ENCODE results near the gene SDK2. TPM values are rescaled to one million over a fixed set of nuclear protein-coding genes. Genes with fewer than 3 reads are reported as not detected.

Gene SDK2
- total and polyA plus RNA-seq, 2 of the 4 experiments (the other 2 are of a cell fraction) = under 0.01 to 0.03 TPM

DNA sequence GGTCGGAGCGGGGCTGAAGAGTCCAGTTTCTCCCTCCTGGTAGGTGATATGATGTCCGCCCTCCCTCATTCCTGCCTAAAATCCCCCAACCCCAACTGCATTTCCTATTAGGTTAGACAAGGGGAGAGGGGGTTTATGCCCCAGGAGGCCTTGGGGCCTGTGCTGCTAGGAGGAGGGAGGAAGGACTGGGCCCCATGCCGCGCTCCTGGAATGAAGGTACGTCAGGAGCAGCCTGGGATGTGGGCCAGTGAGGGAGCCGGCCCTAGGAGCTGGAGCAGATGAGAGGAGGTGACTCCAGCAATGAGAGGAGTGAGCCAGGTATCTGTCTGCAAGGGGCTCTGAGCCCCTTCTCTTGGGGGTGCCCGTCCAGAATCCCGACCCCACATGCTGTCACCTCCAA is 285.6 kb downstream of the SDK2 start:
- TF ChIP-seq FOS (IDR thresholded peaks at IDR 0.05; ENCODE audit: low read depth, low read length) (no peak), RAD21 (IDR thresholded peaks at IDR 0.05; ENCODE audit: low read length) (no peak), BHLHE40 (IDR thresholded peaks at IDR 0.05; ENCODE audit: low read depth, low read length) (no peak), MAFK (IDR thresholded peaks at IDR 0.05; ENCODE audit: low read depth, low read length) (no peak), CHD1 (IDR thresholded peaks at IDR 0.05; ENCODE audit: low read depth, low read length) (no peak), MAZ (IDR thresholded peaks at IDR 0.05; ENCODE audit: borderline replicate concordance, low read depth, low read length) (no peak), RCOR1 (IDR thresholded peaks at IDR 0.05; ENCODE audit: insufficient replicate concordance, low read length) (no peak), NFE2L2 (IDR thresholded peaks at IDR 0.05; ENCODE audit: low read depth, low read length) (no peak), POLR2A (IDR thresholded peaks at IDR 0.05; ENCODE audit: low read depth, low read length) (no peak), RFX5 (IDR thresholded peaks at IDR 0.05; ENCODE audit: low read depth, low read length) (no peak), MXI1 (IDR thresholded peaks at IDR 0.05; ENCODE audit: borderline replicate concordance, low read depth, low read length) (no peak), SMC3 (IDR thresholded peaks at IDR 0.05; ENCODE audit: low read depth, low read length) (no peak), CEBPB (IDR thresholded peaks at IDR 0.05; ENCODE audit: low read depth, low read length) (no peak)
- TF ChIP-seq, protein P1, sequence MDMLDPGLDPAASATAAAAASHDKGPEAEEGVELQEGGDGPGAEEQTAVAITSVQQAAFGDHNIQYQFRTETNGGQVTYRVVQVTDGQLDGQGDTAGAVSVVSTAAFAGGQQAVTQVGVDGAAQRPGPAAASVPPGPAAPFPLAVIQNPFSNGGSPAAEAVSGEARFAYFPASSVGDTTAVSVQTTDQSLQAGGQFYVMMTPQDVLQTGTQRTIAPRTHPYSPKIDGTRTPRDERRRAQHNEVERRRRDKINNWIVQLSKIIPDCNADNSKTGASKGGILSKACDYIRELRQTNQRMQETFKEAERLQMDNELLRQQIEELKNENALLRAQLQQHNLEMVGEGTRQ (IDR thresholded peaks at IDR 0.05; ENCODE audit: low read depth, low read length) = no peak
- TF ChIP-seq, protein P2, sequence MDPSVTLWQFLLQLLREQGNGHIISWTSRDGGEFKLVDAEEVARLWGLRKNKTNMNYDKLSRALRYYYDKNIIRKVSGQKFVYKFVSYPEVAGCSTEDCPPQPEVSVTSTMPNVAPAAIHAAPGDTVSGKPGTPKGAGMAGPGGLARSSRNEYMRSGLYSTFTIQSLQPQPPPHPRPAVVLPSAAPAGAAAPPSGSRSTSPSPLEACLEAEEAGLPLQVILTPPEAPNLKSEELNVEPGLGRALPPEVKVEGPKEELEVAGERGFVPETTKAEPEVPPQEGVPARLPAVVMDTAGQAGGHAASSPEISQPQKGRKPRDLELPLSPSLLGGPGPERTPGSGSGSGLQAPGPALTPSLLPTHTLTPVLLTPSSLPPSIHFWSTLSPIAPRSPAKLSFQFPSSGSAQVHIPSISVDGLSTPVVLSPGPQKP (IDR thresholded peaks at IDR 0.05; ENCODE audit: borderline replicate concordance, low read depth, low read length) = no peak
- TF ChIP-seq, protein P3, sequence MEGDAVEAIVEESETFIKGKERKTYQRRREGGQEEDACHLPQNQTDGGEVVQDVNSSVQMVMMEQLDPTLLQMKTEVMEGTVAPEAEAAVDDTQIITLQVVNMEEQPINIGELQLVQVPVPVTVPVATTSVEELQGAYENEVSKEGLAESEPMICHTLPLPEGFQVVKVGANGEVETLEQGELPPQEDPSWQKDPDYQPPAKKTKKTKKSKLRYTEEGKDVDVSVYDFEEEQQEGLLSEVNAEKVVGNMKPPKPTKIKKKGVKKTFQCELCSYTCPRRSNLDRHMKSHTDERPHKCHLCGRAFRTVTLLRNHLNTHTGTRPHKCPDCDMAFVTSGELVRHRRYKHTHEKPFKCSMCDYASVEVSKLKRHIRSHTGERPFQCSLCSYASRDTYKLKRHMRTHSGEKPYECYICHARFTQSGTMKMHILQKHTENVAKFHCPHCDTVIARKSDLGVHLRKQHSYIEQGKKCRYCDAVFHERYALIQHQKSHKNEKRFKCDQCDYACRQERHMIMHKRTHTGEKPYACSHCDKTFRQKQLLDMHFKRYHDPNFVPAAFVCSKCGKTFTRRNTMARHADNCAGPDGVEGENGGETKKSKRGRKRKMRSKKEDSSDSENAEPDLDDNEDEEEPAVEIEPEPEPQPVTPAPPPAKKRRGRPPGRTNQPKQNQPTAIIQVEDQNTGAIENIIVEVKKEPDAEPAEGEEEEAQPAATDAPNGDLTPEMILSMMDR (conservative IDR thresholded peaks at IDR 0.05; ENCODE audit: low read depth, low read length) = no peak
- Histone ChIP-seq H2BK15ac (ENCODE audit: low read depth, low read length) (no peak overlapping the region), H3K56ac (ENCODE audit: extremely low read depth, insufficient read depth, low read length) (no peak overlapping the region), H2BK120ac (ENCODE audit: low read depth, low read length) (no peak overlapping the region), H4K20me1 (ENCODE audit: insufficient read depth, low read length) (no peaks in the 10 kb centered on the region; the same call in 1 of the 2 replicates), H4K5ac (ENCODE audit: low read depth, low read length) (no peak overlapping the region), H2AFZ (replicated peaks; ENCODE audit: low read length, poor library complexity) (no peak overlapping the region), H3K4ac (ENCODE audit: low read depth, low read length) (no peak overlapping the region), H4K8ac (ENCODE audit: low read depth in 2 of 2, low read length in 2 of 2) (no peak overlapping the region), H3K18ac (ENCODE audit: low read depth, low read length) (no peak overlapping the region), H3K79me1 (ENCODE audit: low read depth in 1 of 2, low read length in 2 of 2) (no peaks in the 10 kb centered on the region), H3K36me3 (ENCODE audit: control insufficient read depth, insufficient read depth, low read length) (no peaks in the 10 kb centered on the region), H3K27ac (ENCODE audit: insufficient read depth, low read length) (no peak overlapping the region), H4K91ac (ENCODE audit: insufficient read depth, low read depth, low read length) (no peak overlapping the region), H3K23ac (ENCODE audit: low read depth, low read length) (no peak overlapping the region), H3K4me2 (ENCODE audit: low read depth, low read length) (no peak overlapping the region), H2BK5ac (ENCODE audit: low read depth, low read length, poor library complexity, severe bottlenecking) (no peak overlapping the region), H3K14ac (replicated peaks; ENCODE audit: low read depth, low read length) (no peak overlapping the region), H3K9me1 (ENCODE audit: insufficient read depth, low read length) (no peaks in the 10 kb centered on the region), H2AK9ac (replicated peaks; ENCODE audit: low read depth, low read length, poor library complexity) (peak overlapping the region; percentile 77), H3K9me3 (ENCODE audit: control insufficient read depth, insufficient read depth, low read length) (no peaks in the 10 kb centered on the region), H3K4me1 (ENCODE audit: control insufficient read depth, insufficient read depth, low read length) (peaks cover 2% of the 10 kb centered on the region; the same call in 1 of the 2 replicates), H3K4me3 (ENCODE audit: insufficient read depth, low read depth, low read length) (no peak overlapping the region), H2BK20ac (ENCODE audit: low read depth, low read length) (no peak overlapping the region), H3K9ac (ENCODE audit: low read depth, low read length) (no peak overlapping the region), H2AK5ac (ENCODE audit: low read depth, low read length) (no peak overlapping the region), H3K27me3 (ENCODE audit: control insufficient read depth, insufficient read depth, low read length) (peaks cover 10% of the 10 kb centered on the region)
- intact Hi-C loops (cut with micrococcal nuclease) (no loop called here), dilution Hi-C loops (cut with HindIII; ENCODE audit: low sequenced_read_pairs, unreplicated experiment) (no loop called here), in situ Hi-C loops (cut with MboI; ENCODE audit: low sequenced_read_pairs) (loop anchor here (25.0 kb wide), 1 partner anchor 771 kb away; no protein-coding TSS in a partner anchor)
- ATAC-seq (ENCODE audit: low read depth) (no peak), DNase-seq (no peak)
- ChIA-PET POLR2A (ENCODE audit: unreplicated experiment) (no interaction called here), CTCF (no interaction called here)
- 80% methylated on average over 2 of the region's 9 CpGs; no CpG with 5 or more reads in 1 of the 2 experiments for WGBS, 2 experiments (ENCODE audit: extremely low coverage in 2 of 2, insufficient read length in 1 of 2)
- BruUV-seq (replicated peaks) = no TSS peak
